HG02840 (cell line): Measurements from ENCODE around the gene SLC25A45.
"Not testable (repeated sequence)": the region's sequence is repeated elsewhere in the genome, so short reads cannot be mapped to it uniquely, and the experiment has no call there.

ENCODE experiments used
- ATAC-seq: cut with Tn5 transposase; IDR thresholded peaks from one replicate; pipeline ENCODE4 v1.9.1; 2021; ENCODE audit warnings: mild to moderate bottlenecking, moderate library complexity, moderate number of reproducible peaks; ENCODE audit not compliant: unreplicated experiment, low FRiP score

The SLC25A45 gene

GRCh38 chr11:65421794-65422632 is 39.6 kb upstream of the SLC25A45 start:
- no peak for ATAC-seq

- no peak for ATAC-seq
Measured at GRCh38 chr11:65420979-65421793, 38.7 kb upstream of the SLC25A45 start.

GRCh38 chr11:65420506-65420905 is 38.1 kb upstream of the SLC25A45 start:
- no peak for ATAC-seq

- ATAC-seq, result no peak
Measured at GRCh38 chr11:65419772-65420481, 37.5 kb upstream of the SLC25A45 start.

- no peak for ATAC-seq
Measured at GRCh38 chr11:65419460-65419771, 37.0 kb upstream of the SLC25A45 start.

- ATAC-seq, result peak; percentile 40
Measured at GRCh38 chr11:65418681-65419459, 36.4 kb upstream of the SLC25A45 start.

GRCh38 chr11:65418431-65418680 is 35.9 kb upstream of the SLC25A45 start:
- ATAC-seq, result no peak

GRCh38 chr11:65417702-65418430 is 35.4 kb upstream of the SLC25A45 start:
- ATAC-seq, result no peak

- ATAC-seq, result no peak
Measured at GRCh38 chr11:65416841-65417701, 34.6 kb upstream of the SLC25A45 start.

GRCh38 chr11:65416341-65416824 is 33.9 kb upstream of the SLC25A45 start:
- no peak for ATAC-seq

GRCh38 chr11:65415499-65416340 is 33.3 kb upstream of the SLC25A45 start:
- no peak for ATAC-seq

- no peak for ATAC-seq
Measured at GRCh38 chr11:65414776-65415498, 32.5 kb upstream of the SLC25A45 start.

- not testable (repeated sequence) for ATAC-seq
Measured at GRCh38 chr11:65413077-65413664, 30.7 kb upstream of the SLC25A45 start.

- ATAC-seq, result no peak
Measured at GRCh38 chr11:65412271-65413076, 30.0 kb upstream of the SLC25A45 start.

- ATAC-seq, result no peak
Measured at GRCh38 chr11:65411681-65412070, 29.2 kb upstream of the SLC25A45 start.
